Pulmonary artery endothelial cell (primary cell): ENCODE results near the gene ZNF543. TPM values are rescaled to one million over a fixed set of nuclear protein-coding genes. Genes with fewer than 3 reads are reported as not detected.

Experiments
- total RNA-seq: library from RNA; depleted of rRNA; stranded (reverse); fragments of >200 nt; gene quantifications from 2 replicates; pipeline ENCODE4 v1.2.3, GENCODE V29; 2014

The ZNF543 gene
- total RNA-seq, 1 donor from 2014 or later = 9.6 TPM

Other genes with a start within 250 kb of the ZNF543 start
- not detected in 2 replicates for gene USP29, start 200.5 kb upstream of the ZNF543 start, total RNA-seq
- not detected in 2 replicates for gene ZIM3, start 175.3 kb upstream of the ZNF543 start, total RNA-seq
- not detected in 2 replicates for gene DUXA, start 153.0 kb upstream of the ZNF543 start, total RNA-seq
- gene ZNF264, start 129.0 kb upstream of the ZNF543 start, total RNA-seq = 24.9 and 38.9 TPM in 2 replicates
- 0.42 and 0.86 TPM in 2 replicates for gene AURKC, start 89.4 kb upstream of the ZNF543 start, total RNA-seq
- gene ZNF805, start 79.8 kb upstream of the ZNF543 start, total RNA-seq = 20.8 and 30.2 TPM in 2 replicates
- 49.6 and 66.0 TPM in 2 replicates for gene ZNF460, start 40.0 kb upstream of the ZNF543 start, total RNA-seq
- 9.5 and 11.0 TPM in 2 replicates for gene ZNF304, start 30.8 kb downstream of the ZNF543 start, total RNA-seq
- 8.8 and 10.2 TPM in 2 replicates for gene TRAPPC2B, start 43.1 kb downstream of the ZNF543 start, total RNA-seq
- 2.0 and 2.9 TPM in 2 replicates for gene ZNF547, start 43.1 kb downstream of the ZNF543 start, total RNA-seq
- gene ZNF548, start 69.4 kb downstream of the ZNF543 start, total RNA-seq = 14.2 and 16.6 TPM in 2 replicates
- 10.0 and 10.1 TPM in 2 replicates for gene ZNF17, start 90.7 kb downstream of the ZNF543 start, total RNA-seq
- 12.2 and 14.9 TPM in 2 replicates for gene ZNF749, start 114.9 kb downstream of the ZNF543 start, total RNA-seq
- 0.20 and 0.35 TPM in 2 replicates for gene VN1R1, start 136.7 kb downstream of the ZNF543 start, total RNA-seq
- 14.1 and 25.7 TPM in 2 replicates for gene ZNF772, start 157.1 kb downstream of the ZNF543 start, total RNA-seq
- 8.6 and 13.6 TPM in 2 replicates for gene ZNF419, start 167.3 kb downstream of the ZNF543 start, total RNA-seq
- 10.2 and 10.6 TPM in 2 replicates for gene ZNF773, start 179.5 kb downstream of the ZNF543 start, total RNA-seq
- gene ZNF549, start 206.9 kb downstream of the ZNF543 start, total RNA-seq = 4.2 and 5.6 TPM in 2 replicates
- gene ZNF550, start 239.4 kb downstream of the ZNF543 start, total RNA-seq = 5.3 and 6.3 TPM in 2 replicates